Omental fat pad (tissue), 4 donors: ENCODE measurements around the gene PA2G4. TPM values are rescaled to one million over a fixed set of nuclear protein-coding genes. Genes with fewer than 3 reads are reported as not detected.
A peak's percentile ranks its signal among the peaks of the same experiment; 100 is the strongest.

ENCODE experiments used
- ATAC-seq: fragments of 150-250 bp; one replicate; pipeline ENCODE4 v1.9.1; 2016; ENCODE audit warnings: mild to moderate bottlenecking, moderate library complexity; ENCODE audit not compliant: low FRiP score
- DNase-seq: peaks from one replicate; pipeline ENCODE4 v3.0.0-alpha.2; 2019; ENCODE audit warnings: low spot score
- total RNA-seq, 4 donors: library from RNA; depleted of rRNA; stranded (reverse); fragments of >200 nt; gene quantifications; one replicate each; pipeline ENCODE4 v1.1.0, GENCODE V29; 2016
- TF ChIP-seq, protein P1 (sequence below), 3 donors: fragments of 450-650 bp; IDR thresholded peaks; one replicate each; pipeline ENCODE4 v1.5.1; 2016 to 2017; ENCODE audit warnings: antibody characterized with exemption in 3 of 3, mild to moderate bottlenecking in 3 of 3, moderate library complexity in 2 of 3

The PA2G4 gene
- total RNA-seq, 4 donors from 2014 or later, result 90.2 to 232 (median 119) TPM

- TF ChIP-seq, protein P1, sequence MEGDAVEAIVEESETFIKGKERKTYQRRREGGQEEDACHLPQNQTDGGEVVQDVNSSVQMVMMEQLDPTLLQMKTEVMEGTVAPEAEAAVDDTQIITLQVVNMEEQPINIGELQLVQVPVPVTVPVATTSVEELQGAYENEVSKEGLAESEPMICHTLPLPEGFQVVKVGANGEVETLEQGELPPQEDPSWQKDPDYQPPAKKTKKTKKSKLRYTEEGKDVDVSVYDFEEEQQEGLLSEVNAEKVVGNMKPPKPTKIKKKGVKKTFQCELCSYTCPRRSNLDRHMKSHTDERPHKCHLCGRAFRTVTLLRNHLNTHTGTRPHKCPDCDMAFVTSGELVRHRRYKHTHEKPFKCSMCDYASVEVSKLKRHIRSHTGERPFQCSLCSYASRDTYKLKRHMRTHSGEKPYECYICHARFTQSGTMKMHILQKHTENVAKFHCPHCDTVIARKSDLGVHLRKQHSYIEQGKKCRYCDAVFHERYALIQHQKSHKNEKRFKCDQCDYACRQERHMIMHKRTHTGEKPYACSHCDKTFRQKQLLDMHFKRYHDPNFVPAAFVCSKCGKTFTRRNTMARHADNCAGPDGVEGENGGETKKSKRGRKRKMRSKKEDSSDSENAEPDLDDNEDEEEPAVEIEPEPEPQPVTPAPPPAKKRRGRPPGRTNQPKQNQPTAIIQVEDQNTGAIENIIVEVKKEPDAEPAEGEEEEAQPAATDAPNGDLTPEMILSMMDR (IDR thresholded peaks at IDR 0.05), result no peak
- no peak for DNase-seq
- no peak for ATAC-seq
These were observed 22.4 kb downstream of the PA2G4 start for GRCh38 chr12:56126732-56127239.

GRCh38 chr12:56127485-56127887 lies 23.1 kb downstream of the PA2G4 start:
- DNase-seq, result no peak
- TF ChIP-seq, protein P1 (IDR thresholded peaks at IDR 0.05), result no peak
- peak; percentile 2 for ATAC-seq

DNA sequence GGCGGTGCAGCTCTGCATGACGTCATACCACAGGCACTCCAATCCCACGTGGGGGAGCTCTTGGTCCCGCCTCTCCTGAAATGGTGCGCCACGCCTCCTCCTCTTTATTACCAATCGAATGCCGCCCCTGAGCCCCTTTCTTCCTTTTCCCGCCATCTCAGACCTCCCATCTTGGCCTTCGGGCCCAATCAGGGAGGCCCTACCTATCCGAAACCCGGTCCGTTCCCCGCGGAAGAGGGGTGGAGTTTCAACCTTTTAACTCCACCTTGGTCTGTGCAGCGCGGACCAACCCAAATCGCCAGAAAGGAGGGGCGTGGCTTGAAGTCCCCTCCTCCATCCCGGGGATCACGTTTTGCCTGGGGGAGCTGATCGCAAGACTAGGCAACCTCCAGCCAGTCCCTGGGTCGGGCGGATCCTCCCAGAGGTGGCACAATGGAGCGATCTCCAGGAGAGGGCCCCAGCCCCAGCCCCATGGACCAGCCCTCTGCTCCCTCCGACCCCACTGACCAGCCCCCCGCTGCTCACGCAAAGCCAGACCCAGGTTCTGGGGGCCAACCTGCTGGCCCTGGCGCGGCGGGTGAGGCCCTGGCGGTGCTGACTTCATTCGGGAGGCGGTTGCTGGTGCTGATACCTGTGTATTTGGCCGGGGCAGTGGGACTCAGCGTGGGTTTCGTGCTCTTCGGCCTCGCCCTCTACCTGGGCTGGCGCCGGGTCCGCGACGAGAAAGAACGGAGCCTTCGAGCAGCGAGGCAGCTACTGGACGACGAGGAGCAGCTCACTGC lies 23.7 kb downstream of the PA2G4 start, which contains the start of gene ESYT1:
Gene ESYT1 (plus strand): TSS at position 380 of the 782 bp plus-strand sequence. CDS start 53 bp downstream, at position 433.
- DNase-seq (peak; percentile 96), ATAC-seq (peak; percentile 96)
- TF ChIP-seq, protein P1 (IDR thresholded peaks at IDR 0.05), result no peak

- TF ChIP-seq, protein P1 (IDR thresholded peaks at IDR 0.05), result no peak
- ATAC-seq (peak; percentile 41), DNase-seq (no peak)
These were observed 24.4 kb downstream of the PA2G4 start for GRCh38 chr12:56128670-56129205.

GRCh38 chr12:56129206-56129941 lies 25.0 kb downstream of the PA2G4 start:
- no peak for DNase-seq
- TF ChIP-seq, protein P1 (IDR thresholded peaks at IDR 0.05), result no peak
- peak; percentile 20 for ATAC-seq

GRCh38 chr12:56129942-56130495 lies 25.7 kb downstream of the PA2G4 start:
- no peak for ATAC-seq
- TF ChIP-seq, protein P1 (IDR thresholded peaks at IDR 0.05), result no peak
- no peak for DNase-seq
